Activated naive CD4-positive, alpha-beta T cell (primary cell): Measurements from ENCODE around the gene MTA1.

Experiments
- DNase-seq, 4 experiments: peaks; one replicate each; lab custom pipeline; 2025; lab: John Stamatoyannopoulos, UW

Gene MTA1

DNA sequence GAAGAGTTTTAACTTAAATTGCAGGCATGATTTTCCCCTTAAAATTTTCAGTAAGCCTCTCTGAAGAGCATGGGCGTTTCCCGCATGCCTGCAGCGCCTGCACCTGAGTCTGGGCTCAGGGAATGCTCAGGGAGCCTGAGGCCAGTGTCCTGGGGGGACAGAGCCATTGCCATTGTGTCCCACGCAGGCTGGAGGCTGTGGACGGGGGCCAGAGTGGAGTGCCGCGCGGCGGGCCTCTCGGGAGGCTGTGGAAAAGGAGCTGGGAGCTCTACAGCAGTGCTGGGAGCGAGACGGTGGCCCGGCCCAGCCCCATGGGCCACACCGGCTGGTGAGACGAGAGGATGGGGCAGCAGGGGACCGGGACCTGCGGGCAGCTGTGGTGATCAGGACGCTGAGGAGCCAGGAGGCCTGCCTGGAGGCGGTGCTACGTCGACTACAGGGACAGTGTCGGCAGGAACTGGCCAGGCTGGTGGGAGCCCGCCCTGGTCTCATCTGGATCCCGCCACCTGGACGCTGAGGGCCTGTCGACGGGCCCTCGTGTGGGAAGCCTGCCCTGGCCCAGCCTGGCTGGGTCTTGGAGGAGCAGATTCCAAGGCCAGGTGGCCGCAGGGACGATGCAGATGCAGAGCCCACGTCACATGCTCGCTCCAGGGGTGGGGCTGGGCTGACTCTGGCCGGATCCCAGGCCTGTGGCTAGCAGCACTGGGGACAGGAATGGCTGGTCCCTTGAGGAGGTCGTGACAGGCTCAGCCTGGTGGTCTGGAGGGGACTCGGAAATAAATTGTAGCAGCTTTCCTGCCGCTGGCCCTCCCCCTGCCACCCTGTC lies 79.0 kb downstream of the MTA1 start:
- no peak for DNase-seq

DNA sequence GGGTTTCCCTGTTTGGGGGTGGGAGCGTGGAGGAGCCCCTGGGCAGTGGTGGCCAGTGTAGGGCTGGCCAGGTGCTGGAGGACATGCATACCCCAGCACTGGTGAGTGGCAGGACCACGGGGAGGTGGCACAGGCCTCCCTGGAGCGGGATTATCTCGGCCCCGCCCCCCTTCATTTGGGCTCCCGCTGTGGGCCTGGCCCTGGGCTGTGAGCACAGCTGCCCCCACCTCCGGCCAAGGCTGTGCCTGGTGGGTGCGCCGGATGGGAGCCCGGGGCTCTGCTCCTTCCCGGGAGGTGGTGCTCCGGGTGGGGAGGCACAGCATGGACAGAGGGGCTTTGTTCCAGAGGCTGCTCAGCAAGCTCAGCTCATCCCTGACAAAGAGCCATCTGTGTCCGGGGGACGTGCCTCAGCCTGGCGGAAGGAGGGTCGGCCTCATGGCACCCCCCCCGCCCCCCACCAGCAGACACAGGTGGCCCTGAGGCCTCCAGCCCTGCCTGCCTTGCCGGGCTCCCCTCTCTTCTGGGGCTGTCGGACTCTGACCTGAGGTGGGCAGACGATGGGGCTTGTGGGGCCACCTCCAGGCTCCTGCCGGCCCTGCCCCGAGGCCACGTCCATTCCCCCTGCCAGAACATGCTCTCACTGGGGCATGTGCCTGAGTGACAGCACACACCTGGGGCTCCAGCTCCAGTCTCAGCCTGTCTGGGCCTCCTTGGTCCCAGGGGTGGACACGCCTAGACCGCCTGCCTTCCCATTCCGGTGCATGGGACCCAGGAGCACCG lies 79.8 kb downstream of the MTA1 start:
- DNase-seq: no peak

DNA sequence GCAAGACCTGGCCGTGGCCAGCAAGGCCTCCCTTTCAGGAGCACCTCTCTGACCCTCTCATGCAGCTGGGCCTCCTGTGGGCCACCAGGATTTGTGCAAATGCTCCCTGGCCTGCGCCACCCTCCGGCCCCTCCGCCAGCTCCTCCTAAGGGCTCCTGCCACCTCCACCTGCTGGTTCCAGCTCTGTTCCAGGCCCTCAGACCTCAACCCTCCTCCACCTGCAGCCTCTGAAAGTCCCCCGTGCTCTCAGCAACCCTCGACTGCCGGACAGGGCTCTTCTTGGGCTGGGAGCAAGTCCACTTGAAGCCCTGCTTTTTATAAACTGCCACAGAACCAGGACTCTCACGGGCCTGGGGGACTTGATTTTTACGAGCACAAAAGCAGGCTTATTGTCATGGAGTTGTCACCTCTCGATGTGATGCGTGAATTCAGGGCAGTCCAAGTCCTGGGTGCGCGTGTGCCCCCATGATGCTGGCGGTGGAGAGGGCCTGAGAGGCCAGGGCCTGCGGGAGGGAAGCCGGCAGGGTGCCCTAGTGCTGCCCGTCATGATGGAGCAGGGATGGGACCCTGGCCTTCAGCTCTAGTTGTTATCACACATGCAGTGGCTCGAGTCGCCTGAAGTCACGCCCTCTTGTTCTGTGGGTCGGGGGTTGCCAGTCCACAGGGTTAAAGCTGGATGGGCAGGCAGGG lies 80.6 kb downstream of the MTA1 start:
- DNase-seq: no peak

DNA sequence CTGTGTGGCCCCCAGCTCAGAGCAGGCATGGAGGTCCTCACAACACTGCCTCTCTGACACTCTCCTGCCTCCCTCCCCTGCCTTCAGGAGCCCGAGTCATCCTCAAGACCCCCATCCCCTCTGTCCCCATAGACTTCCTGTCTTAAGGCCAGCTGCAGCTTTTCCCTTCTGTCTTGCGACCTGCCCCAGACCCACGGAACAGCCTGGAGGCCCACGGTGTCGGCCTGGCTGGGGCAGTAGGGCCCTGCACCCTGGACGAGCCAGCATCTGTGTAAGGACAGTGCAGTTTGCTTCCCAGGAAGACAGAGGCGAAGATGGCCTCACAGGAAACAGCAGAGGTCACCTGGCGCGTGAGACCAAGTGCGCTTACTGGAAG lies 81.1 kb downstream of the MTA1 start:
- DNase-seq: no peak

DNA sequence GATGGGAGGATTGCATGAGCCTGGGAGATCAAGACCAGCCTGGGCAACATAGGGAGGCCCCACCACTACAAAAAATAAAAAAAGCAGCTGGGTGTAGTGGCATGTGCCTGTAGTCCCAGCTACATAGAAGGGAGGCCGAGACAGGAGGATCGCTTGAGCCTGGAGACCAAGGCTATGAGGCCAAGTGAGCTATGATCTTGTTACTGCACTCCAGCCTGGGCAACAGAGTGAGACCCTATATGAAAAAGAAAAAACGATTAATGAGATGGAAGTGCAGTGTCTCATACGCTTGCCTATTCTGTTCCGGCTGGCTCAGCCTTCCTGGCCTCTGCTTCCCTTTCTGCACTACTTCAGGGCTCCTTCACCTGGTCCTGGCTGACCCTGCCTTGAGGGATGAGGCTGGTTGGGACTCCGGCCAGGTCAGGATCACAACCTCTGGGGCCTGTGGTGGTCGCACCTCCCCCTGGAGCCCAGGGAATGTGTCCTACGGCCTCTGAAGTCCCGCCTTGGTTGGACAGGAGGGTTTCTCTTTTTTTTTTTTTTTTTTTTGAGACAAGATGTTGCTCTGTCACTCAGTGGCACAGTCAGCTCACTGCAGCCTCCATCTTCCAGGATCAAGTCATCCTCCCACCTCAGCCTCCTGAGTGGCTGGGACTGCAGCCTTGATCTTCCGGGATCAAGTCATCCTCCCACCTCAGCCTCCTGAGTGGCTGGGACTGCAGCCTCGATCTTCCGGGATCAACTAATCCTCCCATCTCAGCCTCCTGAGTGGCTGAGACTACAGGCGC lies 82.1 kb downstream of the MTA1 start:
- no peak for DNase-seq

DNA sequence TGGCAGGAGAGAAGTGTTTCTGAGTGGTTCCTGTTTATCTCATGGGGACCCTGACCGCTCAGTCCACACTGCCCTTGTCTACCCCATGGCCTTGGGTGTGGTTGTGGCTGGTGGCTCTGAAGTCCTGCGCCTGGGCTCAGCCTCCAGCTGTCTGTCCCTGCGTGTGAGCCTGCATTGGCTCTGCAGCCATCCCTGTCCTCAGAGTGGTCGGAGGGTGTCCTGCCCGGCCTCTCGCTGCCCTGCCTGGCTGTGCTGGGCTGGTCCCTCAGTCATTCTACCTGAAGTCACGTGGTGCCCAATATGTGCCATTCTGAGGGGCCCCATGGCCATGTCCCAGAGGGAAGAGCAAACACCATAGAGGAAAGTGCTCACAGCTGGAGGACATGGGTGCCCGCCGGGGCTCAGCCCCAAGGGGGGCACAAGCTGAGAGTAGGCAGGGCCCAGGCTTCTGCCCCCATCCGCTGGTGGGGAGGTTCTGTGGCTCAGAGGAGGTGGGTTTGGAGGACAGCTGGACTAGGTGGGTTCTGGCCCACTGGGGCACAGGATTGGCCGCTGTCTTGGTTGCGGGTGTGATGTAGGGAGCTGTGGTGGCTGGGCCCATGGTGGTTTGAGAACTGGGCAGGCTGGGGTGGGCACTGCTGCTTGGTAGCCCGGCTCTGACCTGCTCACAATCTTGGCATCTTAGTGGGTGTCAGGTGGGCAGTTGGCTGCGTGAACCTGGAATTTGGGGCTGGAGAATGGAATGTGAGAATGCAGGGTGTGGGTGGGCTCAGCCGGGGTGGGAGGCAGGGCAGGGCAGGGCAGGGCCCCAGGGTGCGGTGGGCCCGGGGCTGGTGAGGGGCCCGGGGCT lies 83.0 kb downstream of the MTA1 start:
- DNase-seq: no peak

DNA sequence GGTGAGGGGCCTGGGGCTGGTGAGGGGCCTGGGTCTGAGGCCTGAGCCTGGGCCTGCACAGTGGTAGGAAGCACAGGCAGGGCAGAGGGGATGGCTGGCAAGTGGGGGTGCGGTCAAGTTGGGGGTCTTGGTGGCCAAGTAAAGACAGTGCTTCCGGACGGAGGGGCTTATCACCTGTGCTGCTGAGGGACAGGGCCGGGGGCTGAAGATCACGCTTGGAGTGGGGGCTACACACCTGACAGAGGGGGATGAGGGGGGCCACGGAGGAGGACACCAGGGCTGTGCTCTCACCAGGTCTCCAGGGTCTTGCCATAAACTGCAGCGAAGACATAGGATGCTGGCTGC lies 83.6 kb downstream of the MTA1 start:
- no peak for DNase-seq

DNA sequence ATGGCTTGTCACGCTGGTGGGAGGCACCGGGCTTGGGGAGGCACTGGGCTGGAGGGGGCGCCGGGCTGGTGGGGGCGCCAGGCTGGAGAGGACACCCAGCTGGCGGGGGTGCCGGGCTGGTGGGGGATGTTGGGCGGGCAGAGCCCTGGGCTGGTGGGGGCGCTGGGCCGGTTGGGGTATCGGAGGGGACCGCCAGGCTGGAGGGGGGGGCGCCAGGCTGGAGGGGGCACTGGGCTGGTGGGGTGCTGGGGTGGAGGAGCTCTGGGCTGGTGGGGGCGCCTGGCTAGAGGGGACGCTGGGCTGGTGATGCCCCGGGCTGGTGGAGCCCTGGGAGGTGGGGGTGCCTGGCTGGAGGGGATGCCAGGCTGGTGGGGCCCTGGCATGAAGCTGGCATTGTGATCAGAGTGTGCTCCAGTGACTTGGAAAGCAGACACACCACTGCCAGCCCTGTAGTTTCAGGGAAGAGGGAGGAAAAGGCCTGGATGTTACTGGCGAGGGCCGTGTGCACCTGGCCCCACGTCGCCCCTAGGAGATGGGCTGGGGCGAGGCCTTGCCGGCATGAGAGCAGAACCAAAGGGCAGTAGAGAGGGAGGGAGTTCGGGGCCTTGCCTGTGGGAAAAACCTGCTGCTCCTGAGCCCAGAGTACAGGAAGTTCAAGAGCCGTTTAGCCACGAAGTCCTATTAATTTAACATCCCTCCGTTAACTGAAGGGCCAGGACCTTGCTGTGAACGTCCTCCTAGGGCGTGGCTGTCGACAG lies 84.5 kb downstream of the MTA1 start:
- no peak for DNase-seq

DNA sequence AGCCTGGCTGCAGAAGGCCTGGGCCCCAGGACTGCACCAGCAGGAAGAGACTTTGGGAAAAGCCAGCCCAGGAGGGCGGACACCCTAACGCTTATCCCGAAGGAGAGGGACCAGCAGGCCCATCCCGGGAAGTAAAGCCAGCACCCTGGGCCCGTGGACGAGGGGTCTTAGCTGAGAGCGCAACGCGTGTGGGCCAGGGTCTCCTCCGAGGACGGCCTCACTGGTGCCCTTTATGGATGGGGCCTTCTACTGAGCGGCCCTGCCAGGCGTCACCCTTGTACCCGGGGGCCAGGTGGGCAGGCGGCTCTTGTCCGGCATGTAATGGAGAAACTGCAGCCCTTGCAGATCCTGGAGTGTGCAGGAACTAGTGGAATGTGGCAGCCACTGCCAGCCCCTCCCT lies 85.5 kb downstream of the MTA1 start:
- DNase-seq: no peak

DNA sequence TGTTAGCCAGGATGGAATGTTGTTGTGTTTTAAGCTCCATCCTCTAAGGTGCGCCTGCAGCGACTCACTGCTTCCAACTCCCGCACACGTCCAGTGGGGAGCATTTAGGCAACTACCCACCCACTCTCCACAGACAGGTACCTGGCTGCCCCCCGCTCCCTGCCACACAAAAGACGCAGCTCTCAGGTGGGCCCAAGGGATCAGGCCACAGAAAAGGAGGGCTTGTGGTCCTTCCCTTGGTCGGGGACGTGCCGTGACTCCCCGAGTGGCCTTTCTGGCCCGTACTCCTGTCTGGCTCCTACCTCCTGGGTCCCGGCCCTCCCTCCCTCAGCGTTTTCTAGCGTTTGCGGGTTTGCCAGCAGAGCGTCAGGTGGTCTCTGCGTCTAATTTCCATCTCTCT lies 87.6 kb downstream of the MTA1 start:
- DNase-seq: no peak

DNA sequence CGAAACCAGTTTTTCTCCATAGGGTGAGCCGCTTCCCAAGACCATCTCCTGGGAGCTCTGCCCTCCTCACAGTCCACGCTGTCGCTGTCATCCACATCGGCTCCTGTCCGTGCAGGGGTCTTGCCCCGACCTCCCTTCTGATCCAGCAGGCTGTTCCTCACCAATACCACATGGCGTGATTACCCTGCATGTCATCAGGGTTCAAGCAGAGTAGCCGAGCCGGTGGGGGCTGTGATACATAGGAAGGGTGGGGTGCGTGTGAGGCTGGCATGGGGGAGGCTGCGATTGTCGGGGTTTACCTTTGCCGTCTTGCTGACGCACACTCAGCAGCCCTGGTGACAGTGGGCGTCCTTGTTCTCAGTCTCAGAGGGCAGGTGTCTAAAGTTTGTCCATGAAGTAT lies 88.4 kb downstream of the MTA1 start:
- DNase-seq: no peak

DNA sequence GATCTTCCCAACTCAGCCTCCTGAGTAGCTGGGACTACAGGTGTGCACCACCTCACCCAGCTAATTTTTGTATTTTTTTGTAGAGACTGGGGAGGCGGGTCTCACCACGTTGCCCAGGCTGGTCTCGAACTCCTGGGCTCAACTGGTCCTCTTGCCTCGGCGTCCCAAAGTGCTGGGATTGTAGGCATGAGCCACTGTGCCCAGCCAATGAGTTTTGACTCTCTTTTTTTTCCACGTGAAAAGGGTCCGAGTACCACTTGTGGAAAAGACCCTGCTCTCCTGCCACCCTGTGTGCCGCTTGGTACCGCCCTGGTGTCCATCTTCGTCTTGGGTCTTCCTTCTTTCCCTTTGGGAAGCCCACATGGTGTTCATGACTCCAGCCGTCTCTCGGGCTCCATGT lies 89.0 kb downstream of the MTA1 start:
- no peak for DNase-seq

DNA sequence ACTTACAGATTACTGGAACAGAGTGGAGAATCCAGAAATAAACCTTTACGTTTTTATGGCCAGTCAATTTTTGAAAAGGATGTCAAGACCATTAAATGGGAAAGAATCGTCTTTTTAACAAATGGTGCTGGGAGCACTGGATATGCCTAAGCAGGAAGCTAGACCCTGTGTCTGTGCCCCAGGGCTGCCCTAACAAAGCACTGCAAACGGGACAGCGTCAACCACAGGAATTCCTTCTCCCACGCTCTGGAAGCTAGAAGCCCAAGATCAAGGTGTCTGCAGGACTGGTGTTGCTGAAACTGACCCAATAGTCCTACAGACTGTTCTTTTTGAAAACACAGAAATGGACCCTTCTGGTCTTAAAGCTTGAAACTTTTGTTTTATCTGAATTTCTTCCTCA lies 97.5 kb downstream of the MTA1 start:
- no peak for DNase-seq

DNA sequence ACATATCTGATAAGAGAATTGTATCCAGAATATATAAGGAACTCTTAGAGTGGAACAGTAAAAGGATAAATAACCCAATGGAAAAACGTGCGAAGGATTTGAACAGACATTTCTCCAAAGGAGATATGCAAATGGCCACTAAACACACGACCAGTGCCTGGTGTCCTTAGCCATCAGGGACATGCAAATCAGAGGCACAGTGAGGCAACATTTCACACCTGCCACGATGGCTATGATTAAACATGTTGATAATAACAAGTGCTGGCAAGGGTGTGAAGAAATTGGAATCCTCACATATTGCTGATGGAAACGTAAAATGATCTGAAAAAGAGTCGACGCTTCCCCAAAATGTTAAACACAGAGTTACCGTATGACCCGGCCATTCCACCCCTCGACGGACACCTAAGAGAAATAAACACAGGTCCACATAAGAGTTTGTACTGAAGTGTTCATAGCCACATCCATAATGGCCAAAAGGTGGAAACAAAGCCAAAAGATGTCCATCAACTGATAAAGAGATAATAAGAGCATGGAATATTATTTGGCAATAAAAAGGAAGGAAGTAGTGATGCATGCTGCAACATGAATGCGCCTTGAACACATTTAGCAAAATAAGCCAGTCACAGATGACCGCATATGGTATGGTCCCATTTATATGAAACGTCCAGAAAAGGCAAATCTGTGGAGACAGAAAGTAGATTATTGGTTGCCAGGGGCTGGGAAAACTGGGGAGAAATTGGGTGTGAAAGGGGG lies 100.5 kb downstream of the MTA1 start:
- DNase-seq: no peak
